ENCODE results near the gene PRDX6. TPM values are rescaled to one million over a fixed set of nuclear protein-coding genes. Genes with fewer than 3 reads are reported as not detected.
A peak's percentile ranks its signal among the peaks of the same experiment; 100 is the strongest.

The PRDX6 gene
- total RNA-seq, 1 experiment from 2014 or later = 502 TPM

- TF ChIP-seq CTCF (IDR thresholded peaks at IDR 0.05; ENCODE audit: unreplicated experiment) = no peak
- POLR2A ChIA-PET = interaction anchor here (1.7 kb wide), 1 partner anchor 32 kb away, joined by 5 read pairs; the partner anchor contains the start of gene PRDX6
- peaks cover 11% of the 10 kb centered on the region for H3K4me1 Mint-ChIP-seq (ENCODE audit: insufficient read depth, unreplicated experiment)
- CTCF ChIA-PET = interaction anchor here (0.7 to 1.3 kb wide), 4 partner anchors 12 to 26 kb away, joined by 3 to 4 read pairs (median 3); no protein-coding TSS in a partner anchor
- no peaks in the 10 kb centered on the region for H3K36me3 Mint-ChIP-seq (ENCODE audit: insufficient read depth, unreplicated experiment)
- H3K27me3 Mint-ChIP-seq (ENCODE audit: insufficient read depth, unreplicated experiment) = no peaks in the 10 kb centered on the region
- no peak for DNase-seq (ENCODE audit: unreplicated experiment)
- H3K27ac Mint-ChIP-seq (ENCODE audit: low read depth, unreplicated experiment) = no peak overlapping the region
- intact Hi-C loops (cut with micrococcal nuclease) = no loop called here
- BruUV-seq (replicated peaks) = no TSS peak
- H3K9me3 Mint-ChIP-seq (ENCODE audit: unreplicated experiment) = no peaks in the 10 kb centered on the region
- no peak overlapping the region for H3K4me3 Mint-ChIP-seq (ENCODE audit: unreplicated experiment)
Measured at GRCh38 chr1:173445656-173446055, 31.5 kb upstream of the PRDX6 start.

DNA sequence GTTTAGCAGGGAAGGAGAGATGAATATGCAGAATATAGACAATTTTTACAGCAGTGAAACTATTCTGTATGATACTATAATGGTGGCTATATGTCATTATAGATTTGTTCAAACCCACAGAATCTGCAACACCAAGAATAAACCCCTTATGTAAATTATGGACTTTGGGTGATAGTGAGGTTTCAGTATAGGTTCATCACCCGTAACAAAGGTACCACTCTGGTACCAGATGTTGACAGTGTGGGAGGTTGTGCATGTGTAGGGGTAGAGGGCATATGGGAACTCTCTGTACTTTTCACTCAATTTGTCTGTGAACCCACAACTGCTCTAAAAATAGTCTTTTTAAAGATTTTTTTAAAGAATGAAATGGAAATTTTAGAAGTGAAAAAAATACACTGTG is 29.9 kb upstream of the PRDX6 start:
- intact Hi-C loops (cut with micrococcal nuclease) = no loop called here
- ChIA-PET CTCF (interaction anchor here (0.5 to 1.3 kb wide), 4 partner anchors 12 to 1553 kb away, joined by 3 to 5 read pairs (median 4); no protein-coding TSS in a partner anchor), POLR2A (interaction anchor here (0.5 to 0.7 kb wide), 2 partner anchors 12 to 54 kb away, joined by 3 read pairs; no protein-coding TSS in a partner anchor)
- Mint-ChIP-seq H3K27ac (ENCODE audit: low read depth, unreplicated experiment) (no peak overlapping the region), H3K4me3 (ENCODE audit: unreplicated experiment) (no peak overlapping the region), H3K27me3 (ENCODE audit: insufficient read depth, unreplicated experiment) (no peaks in the 10 kb centered on the region), H3K4me1 (ENCODE audit: insufficient read depth, unreplicated experiment) (peaks cover 19% of the 10 kb centered on the region), H3K9me3 (ENCODE audit: unreplicated experiment) (no peaks in the 10 kb centered on the region), H3K36me3 (ENCODE audit: insufficient read depth, unreplicated experiment) (no peaks in the 10 kb centered on the region)
- no peak for DNase-seq (ENCODE audit: unreplicated experiment)
- TF ChIP-seq CTCF (IDR thresholded peaks at IDR 0.05; ENCODE audit: unreplicated experiment) = no peak
- BruUV-seq (replicated peaks) = no TSS peak

GRCh38 chr1:173448945-173449344 is 28.2 kb upstream of the PRDX6 start:
- no peaks in the 10 kb centered on the region for H3K9me3 Mint-ChIP-seq (ENCODE audit: unreplicated experiment)
- intact Hi-C loops (cut with micrococcal nuclease) = no loop called here
- ChIA-PET CTCF (interaction anchor here (0.6 to 0.7 kb wide), 3 partner anchors 9 to 842 kb away, joined by 3 read pairs; no protein-coding TSS in a partner anchor), POLR2A (interaction anchor here (0.6 to 2.2 kb wide), 4 partner anchors 11 to 376 kb away, joined by 3 to 9 read pairs (median 4); partner anchors contain the start of genes CENPL, DARS2 and PRDX6)
- no peaks in the 10 kb centered on the region for H3K27me3 Mint-ChIP-seq (ENCODE audit: insufficient read depth, unreplicated experiment)
- no TSS peak for BruUV-seq (replicated peaks)
- H3K36me3 Mint-ChIP-seq (ENCODE audit: insufficient read depth, unreplicated experiment) = no peaks in the 10 kb centered on the region
- H3K4me1 Mint-ChIP-seq (ENCODE audit: insufficient read depth, unreplicated experiment) = peaks cover 23% of the 10 kb centered on the region
- no peak overlapping the region for H3K27ac Mint-ChIP-seq (ENCODE audit: low read depth, unreplicated experiment)
- DNase-seq (ENCODE audit: unreplicated experiment) = no peak
- no peak for TF ChIP-seq CTCF (IDR thresholded peaks at IDR 0.05; ENCODE audit: unreplicated experiment)
- H3K4me3 Mint-ChIP-seq (ENCODE audit: unreplicated experiment) = no peak overlapping the region

- DNase-seq (ENCODE audit: unreplicated experiment) = peak; percentile 91
- Mint-ChIP-seq H3K9me3 (ENCODE audit: unreplicated experiment) (no peaks in the 10 kb centered on the region), H3K27me3 (ENCODE audit: insufficient read depth, unreplicated experiment) (no peaks in the 10 kb centered on the region), H3K4me1 (ENCODE audit: insufficient read depth, unreplicated experiment) (peaks cover 23% of the 10 kb centered on the region), H3K4me3 (ENCODE audit: unreplicated experiment) (no peak overlapping the region), H3K27ac (ENCODE audit: low read depth, unreplicated experiment) (peak overlapping the region; percentile 14), H3K36me3 (ENCODE audit: insufficient read depth, unreplicated experiment) (no peaks in the 10 kb centered on the region)
- CTCF ChIA-PET = interaction anchor here (0.7 to 1.6 kb wide), 8 partner anchors 10 to 367 kb away, joined by 3 to 9 read pairs (median 4); partner anchors contain the start of gene PRDX6
- POLR2A ChIA-PET = interaction anchor here (0.7 to 3.6 kb wide), 13 partner anchors 10 to 417 kb away, joined by 3 to 59 read pairs (median 4); partner anchors contain the start of genes KLHL20, PRDX6 and ZBTB37
- intact Hi-C loops (cut with micrococcal nuclease) = no loop called here
- TF ChIP-seq CTCF (IDR thresholded peaks at IDR 0.05; ENCODE audit: unreplicated experiment) = no peak
- no TSS peak for BruUV-seq (replicated peaks)
Measured at GRCh38 chr1:173451981-173452380, 25.2 kb upstream of the PRDX6 start.
